ENCODE results near the gene TTC7B. TPM values are rescaled to one million over a fixed set of nuclear protein-coding genes. Genes with fewer than 3 reads are reported as not detected.
A peak's percentile ranks its signal among the peaks of the same experiment; 100 is the strongest.

Gene TTC7B
- total RNA-seq, 1 donor from 2014 or later: 55.5 TPM

GRCh38 chr14:90587918-90588317, 228.3 kb downstream of the TTC7B start:
- H3K27ac ChIP-seq (replicated peaks): no peak overlapping the region
- no peaks in the 10 kb centered on the region for H3K27me3 ChIP-seq (ENCODE audit: low read depth)
- H3K36me3 ChIP-seq: peaks cover 34% of the 10 kb centered on the region
- H3K4me1 ChIP-seq: peaks cover 12% of the 10 kb centered on the region
- DNase-seq: no peak
- H3K4me3 ChIP-seq: no peak overlapping the region
- no peak for TF ChIP-seq CTCF (IDR thresholded peaks at IDR 0.05; ENCODE audit: borderline replicate concordance)
- H3K9me3 ChIP-seq (replicated peaks): no peaks in the 10 kb centered on the region
- intact Hi-C loops (cut with micrococcal nuclease): no loop called here

- intact Hi-C loops (cut with micrococcal nuclease): no loop called here
- Histone ChIP-seq H3K27ac (replicated peaks) (no peak overlapping the region), H3K9me3 (replicated peaks) (no peaks in the 10 kb centered on the region), H3K27me3 (ENCODE audit: low read depth) (no peaks in the 10 kb centered on the region), H3K4me1 (peaks cover 13% of the 10 kb centered on the region), H3K4me3 (no peak overlapping the region), H3K36me3 (peaks cover 34% of the 10 kb centered on the region)
- DNase-seq: no peak
- TF ChIP-seq CTCF (IDR thresholded peaks at IDR 0.05; ENCODE audit: borderline replicate concordance): no peak
Observed at GRCh38 chr14:90587252-90587910, 228.8 kb downstream of the TTC7B start.

GRCh38 chr14:90585106-90585505, 231.1 kb downstream of the TTC7B start:
- DNase-seq: no peak
- intact Hi-C loops (cut with micrococcal nuclease): no loop called here
- H3K4me1 ChIP-seq: peaks cover 27% of the 10 kb centered on the region
- no peaks in the 10 kb centered on the region for H3K27me3 ChIP-seq (ENCODE audit: low read depth)
- no peak overlapping the region for H3K27ac ChIP-seq (replicated peaks)
- no peaks in the 10 kb centered on the region for H3K9me3 ChIP-seq (replicated peaks)
- H3K36me3 ChIP-seq: peaks cover 19% of the 10 kb centered on the region
- TF ChIP-seq CTCF (IDR thresholded peaks at IDR 0.05; ENCODE audit: borderline replicate concordance): no peak
- no peak overlapping the region for H3K4me3 ChIP-seq

GRCh38 chr14:90583916-90584605, 232.2 kb downstream of the TTC7B start:
- Histone ChIP-seq H3K4me3 (no peak overlapping the region), H3K9me3 (replicated peaks) (no peaks in the 10 kb centered on the region), H3K36me3 (peaks cover 22% of the 10 kb centered on the region), H3K4me1 (peaks cover 36% of the 10 kb centered on the region), H3K27me3 (ENCODE audit: low read depth) (no peaks in the 10 kb centered on the region), H3K27ac (replicated peaks) (peak overlapping the region; percentile 81)
- DNase-seq: no peak
- TF ChIP-seq CTCF (IDR thresholded peaks at IDR 0.05; ENCODE audit: borderline replicate concordance): no peak
- intact Hi-C loops (cut with micrococcal nuclease): no loop called here

GRCh38 chr14:90583427-90583826, 232.8 kb downstream of the TTC7B start:
- H3K27ac ChIP-seq (replicated peaks): peak overlapping the region; percentile 81
- H3K36me3 ChIP-seq: peaks cover 23% of the 10 kb centered on the region
- intact Hi-C loops (cut with micrococcal nuclease): no loop called here
- TF ChIP-seq CTCF (IDR thresholded peaks at IDR 0.05; ENCODE audit: borderline replicate concordance): no peak
- no peaks in the 10 kb centered on the region for H3K9me3 ChIP-seq (replicated peaks)
- peaks cover 43% of the 10 kb centered on the region for H3K4me1 ChIP-seq
- H3K27me3 ChIP-seq (ENCODE audit: low read depth): no peaks in the 10 kb centered on the region
- H3K4me3 ChIP-seq: no peak overlapping the region
- DNase-seq: peak; percentile 44

Data from left ventricle myocardium inferior (tissue), 1 donor.